ENCODE data around the gene KCNN4. TPM values are rescaled to one million over a fixed set of nuclear protein-coding genes. Genes with fewer than 3 reads are reported as not detected.

KCNN4 gene
- total and polyA plus RNA-seq, 10 of the 15 experiments (the other 5 are each of a cell fraction or from before 2014, with no cell fraction given): 1.4 to 112 (median 77.9) TPM

DNA sequence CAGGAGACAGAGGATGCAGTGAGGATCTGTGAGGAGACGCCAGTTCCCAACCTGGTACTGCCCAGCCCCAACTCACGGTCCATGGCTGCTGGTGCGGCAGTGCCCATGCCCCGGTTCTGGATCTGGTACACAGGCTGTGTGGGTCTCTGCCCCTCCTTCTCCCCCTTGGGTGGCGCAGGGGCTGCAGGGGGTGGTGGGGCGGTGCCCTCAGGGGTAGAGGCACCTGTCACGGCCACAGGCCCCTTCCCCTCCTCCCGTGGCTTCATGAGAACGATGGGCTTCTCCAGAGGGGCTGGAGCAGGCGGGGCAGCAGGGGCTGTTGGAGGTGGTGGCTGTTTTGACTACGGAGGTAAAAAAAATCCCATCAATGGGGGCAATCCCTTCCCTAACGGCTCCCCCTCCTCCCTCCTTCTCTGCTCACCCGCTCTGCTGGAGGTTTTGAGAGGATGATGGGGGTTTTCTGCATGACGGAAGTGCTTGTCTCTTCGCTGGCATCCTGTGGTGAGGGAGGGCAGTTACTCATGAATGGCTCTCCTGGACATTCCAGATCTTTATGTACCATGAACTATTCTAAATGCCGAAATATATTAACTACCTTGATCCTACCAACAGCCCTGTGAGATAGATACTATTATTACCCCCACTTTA is 33.1 kb downstream of the KCNN4 start (continued):
- TF ChIP-seq, protein P1, sequence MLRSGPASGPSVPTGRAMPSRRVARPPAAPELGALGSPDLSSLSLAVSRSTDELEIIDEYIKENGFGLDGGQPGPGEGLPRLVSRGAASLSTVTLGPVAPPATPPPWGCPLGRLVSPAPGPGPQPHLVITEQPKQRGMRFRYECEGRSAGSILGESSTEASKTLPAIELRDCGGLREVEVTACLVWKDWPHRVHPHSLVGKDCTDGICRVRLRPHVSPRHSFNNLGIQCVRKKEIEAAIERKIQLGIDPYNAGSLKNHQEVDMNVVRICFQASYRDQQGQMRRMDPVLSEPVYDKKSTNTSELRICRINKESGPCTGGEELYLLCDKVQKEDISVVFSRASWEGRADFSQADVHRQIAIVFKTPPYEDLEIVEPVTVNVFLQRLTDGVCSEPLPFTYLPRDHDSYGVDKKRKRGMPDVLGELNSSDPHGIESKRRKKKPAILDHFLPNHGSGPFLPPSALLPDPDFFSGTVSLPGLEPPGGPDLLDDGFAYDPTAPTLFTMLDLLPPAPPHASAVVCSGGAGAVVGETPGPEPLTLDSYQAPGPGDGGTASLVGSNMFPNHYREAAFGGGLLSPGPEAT (IDR thresholded peaks at IDR 0.05; ENCODE audit: low read depth): peak; percentile 66; the same call in 1 of the 2 replicates
- TF ChIP-seq KDM1A (IDR thresholded peaks at IDR 0.05; ENCODE audit: borderline replicate concordance) (no peak), JUND (IDR thresholded peaks at IDR 0.05; ENCODE audit: low read depth, low read length) (no peak), E4F1 (IDR thresholded peaks at IDR 0.05; ENCODE audit: borderline replicate concordance, partially characterized antibody) (no peak), HDAC2 (IDR thresholded peaks at IDR 0.05) (no peak)

- no peak for FAIRE-seq
- intact Hi-C loops (cut with micrococcal nuclease; ENCODE audit: unreplicated experiment): no loop called here
- POLR2A ChIA-PET: interaction anchor here (0.6 to 1.6 kb wide), 6 partner anchors 9 to 44 kb away, joined by 3 to 4 read pairs (median 3); no protein-coding TSS in a partner anchor
- TF ChIP-seq CBX3 (IDR thresholded peaks at IDR 0.05; ENCODE audit: borderline replicate concordance, low read depth) (no peak), RUNX3 (IDR thresholded peaks at IDR 0.05; ENCODE audit: low read length) (no peak), SMAD1 (IDR thresholded peaks at IDR 0.05; ENCODE audit: low read depth, partially characterized antibody) (no peak), NFYB (IDR thresholded peaks at IDR 0.05; ENCODE audit: insufficient read depth, low read depth, low read length) (no peak), TAF1 (IDR thresholded peaks at IDR 0.05; ENCODE audit: borderline replicate concordance, low read depth, low read length) (no peak), NRF1 (conservative IDR thresholded peaks at IDR 0.05; ENCODE audit: low read depth, low read length) (no peak), RELA (IDR thresholded peaks at IDR 0.05; ENCODE audit: borderline replicate concordance, partially characterized antibody) (no peak)
- TF ChIP-seq, protein P1 (IDR thresholded peaks at IDR 0.05; ENCODE audit: low read depth): no peak
Measured at GRCh38 chr19:43743059-43743458, 37.7 kb downstream of the KCNN4 start.

More at GRCh38 chr19:43743059-43743458, 37.7 kb downstream of the KCNN4 start:
- no peaks in the 10 kb centered on the region for H4K20me1 ChIP-seq (ENCODE audit: control insufficient read depth, insufficient read depth)
- no peaks in the 10 kb centered on the region for H3K9me3 ChIP-seq (replicated peaks; ENCODE audit: control insufficient read depth, insufficient read depth, low read length)
- peaks cover 3% of the 10 kb centered on the region; the same call in 1 of the 2 replicates for H3K79me2 ChIP-seq (ENCODE audit: control insufficient read depth, insufficient read depth, low read length)
- WGBS (ENCODE audit: insufficient coverage, insufficient replicate concordance, low lambda C conversion rate, missing lambda C conversion rate): 96% methylated on average over 3 of the region's 3 CpGs
- H3K4me2 ChIP-seq (ENCODE audit: control insufficient read depth, insufficient read depth): no peak overlapping the region
- H2AFZ ChIP-seq (ENCODE audit: control insufficient read depth, low read depth, low read length): no peak overlapping the region
- DNase-seq (ENCODE audit: low read depth, low spot score) (no peak), ATAC-seq (no peak)
- in situ Hi-C loops (cut with MboI): no loop called here
- H3K36me3 ChIP-seq (ENCODE audit: control insufficient read depth in 2 of 2, insufficient read depth in 2 of 2, low read length in 1 of 2): peaks cover 15 to 58% of the 10 kb centered on the region in 2 experiments
- ChIA-PET RAD21 (ENCODE audit: unreplicated experiment) (interaction anchor here (1.4 to 8.2 kb wide), 3 partner anchors 10 to 75 kb away, joined by 4 to 118 read pairs (median 6); partner anchors contain the start of gene KCNN4), SMC1A (ENCODE audit: uncharacterized antibody, unreplicated experiment) (interaction anchor here (0.8 to 5.8 kb wide), 6 partner anchors 9 to 75 kb away, joined by 3 to 88 read pairs (median 6); partner anchors contain the start of gene KCNN4), CTCF (interaction anchor here (0.6 to 8.1 kb wide), 8 partner anchors 21 to 396 kb away, joined by 3 to 136 read pairs (median 4); partner anchors contain the start of gene PLAUR)
- H3K9ac ChIP-seq (ENCODE audit: control insufficient read depth, insufficient read depth, low read length): no peak overlapping the region
- H3K27ac ChIP-seq (ENCODE audit: control insufficient read depth, insufficient read depth): no peak overlapping the region
- no peaks in the 10 kb centered on the region for H3K27me3 ChIP-seq (replicated peaks in 1 of 2; ENCODE audit: control insufficient read depth in 2 of 2, insufficient read depth in 2 of 2, low read length in 1 of 2)
- peaks cover 20% of the 10 kb centered on the region for H3K4me1 ChIP-seq (ENCODE audit: control insufficient read depth, insufficient read depth, low read length)
- no peak overlapping the region for H3K4me3 ChIP-seq
- no TSS peak for BruUV-seq (replicated peaks)
